DMS53 (cell line): Measurements from ENCODE around the gene TAP1.

ENCODE experiments used
- DNase-seq: peaks from one replicate; lab custom pipeline; 2025; lab: John Stamatoyannopoulos, UW

The TAP1 gene

DNA sequence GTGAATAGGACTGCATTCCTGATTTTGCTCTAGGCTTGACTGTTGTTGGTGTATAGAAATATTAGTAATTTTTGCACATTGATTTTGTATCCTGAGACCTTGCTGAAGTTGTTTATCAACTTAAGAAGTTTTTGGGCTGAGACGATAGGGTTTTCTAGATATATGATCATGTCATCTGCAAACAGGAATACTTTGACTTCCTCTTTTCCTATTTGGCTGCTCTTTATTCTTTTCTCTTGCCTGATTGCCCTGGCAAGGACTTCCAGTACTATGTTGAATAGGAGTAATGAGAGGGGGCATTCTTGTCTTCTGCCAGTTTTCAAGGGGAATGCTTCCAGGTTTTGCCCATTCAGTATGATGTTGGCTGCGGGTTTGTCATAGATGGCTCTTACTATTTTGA lies 50.1 kb downstream of the TAP1 start:
- no peak for DNase-seq

GRCh38 chr6:32799740-32800139 lies 53.8 kb downstream of the TAP1 start:
- DNase-seq = no peak

- DNase-seq = peak; percentile 18
Observed at GRCh38 chr6:32799168-32799567, 54.3 kb downstream of the TAP1 start.

DNA sequence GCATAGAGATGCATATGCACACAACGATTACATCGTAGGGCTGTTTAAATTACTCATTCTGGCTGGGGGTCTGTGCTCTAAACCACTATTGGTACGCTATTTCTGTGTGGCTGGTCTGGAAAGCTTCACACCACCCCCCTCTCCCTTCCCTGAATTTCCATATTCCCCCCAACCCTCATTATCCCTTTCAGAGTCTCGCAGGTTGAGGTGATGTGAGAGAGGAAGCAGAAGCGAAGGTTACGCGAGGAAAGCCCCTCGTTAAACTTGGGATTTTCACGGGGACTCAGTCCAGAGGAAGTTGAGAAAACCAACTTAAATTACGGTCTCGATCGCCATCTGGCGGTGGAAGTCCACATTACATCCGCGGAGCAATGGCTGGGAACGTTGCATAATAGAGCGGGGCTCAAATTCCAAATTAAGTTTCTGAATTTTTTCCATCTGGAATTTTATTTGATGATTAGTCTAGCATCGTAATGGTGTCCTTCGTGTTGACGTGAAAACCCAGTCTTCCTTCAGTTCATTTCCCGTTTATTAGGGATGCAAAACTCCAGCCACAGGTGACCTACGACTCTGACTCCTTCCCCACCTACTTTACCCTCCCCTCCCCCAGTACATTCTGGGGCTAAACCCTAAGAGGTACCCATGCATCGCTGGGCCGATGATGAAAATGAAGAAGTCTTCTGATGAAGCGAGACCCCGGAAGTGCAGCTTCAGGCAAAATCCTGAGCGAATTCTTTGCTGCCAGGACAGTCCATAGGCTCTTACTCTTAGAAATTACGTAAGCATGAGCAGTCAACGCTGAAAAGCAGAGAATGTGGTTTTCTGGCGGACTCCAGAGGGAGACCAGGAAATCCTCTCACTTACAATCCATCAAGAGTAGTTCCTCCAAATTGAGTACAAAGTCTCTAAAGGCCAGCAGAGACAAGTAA lies 56.4 kb downstream of the TAP1 start:
- DNase-seq = peak; percentile 69
